ENCODE data around the gene TSSK6.

Gene TSSK6

DNA sequence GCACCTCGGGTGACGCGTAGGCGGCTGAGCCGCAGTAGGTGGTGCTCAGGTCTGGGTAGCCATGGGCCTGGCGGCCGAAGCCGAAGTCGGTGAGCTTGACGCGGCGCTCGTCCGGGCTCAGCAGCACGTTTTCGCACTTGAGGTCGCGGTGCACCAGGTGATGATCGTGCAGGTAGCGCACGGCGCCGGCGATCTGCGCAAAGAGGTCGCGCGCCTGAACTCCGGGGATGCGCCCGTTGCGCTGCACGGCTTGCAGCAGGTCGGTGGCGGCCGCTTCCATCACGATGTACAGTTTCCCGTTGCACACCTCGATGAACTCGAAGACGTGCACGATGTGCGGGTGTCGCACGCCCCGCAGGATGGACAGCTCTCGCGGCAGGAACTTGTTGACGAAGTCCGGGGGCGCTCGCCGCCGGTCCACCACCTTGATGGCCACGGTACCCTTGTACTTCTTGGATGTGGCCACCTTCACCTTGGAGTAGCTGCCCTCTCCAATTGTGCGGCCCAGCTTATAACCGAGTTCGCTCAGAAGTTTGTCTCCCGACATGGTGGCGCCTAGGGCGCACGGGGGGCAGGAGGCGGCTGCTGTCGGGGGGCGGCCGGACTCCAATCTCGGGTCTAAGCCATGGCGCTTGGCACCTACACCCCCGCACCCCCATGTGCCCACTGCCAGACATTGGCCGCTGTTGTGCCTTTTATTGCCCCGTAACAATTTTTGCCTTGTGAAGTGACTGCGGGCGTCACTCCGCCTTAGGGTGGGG is at the start of gene TSSK6:
TSS of gene TSSK6 (minus strand) at position 668 of the 761 bp plus-strand sequence. CDS start at position 547, 121 bp downstream.
- H3K27me3 ChIP-seq (ENCODE audit: low read length), result no peaks in the 10 kb centered on the region
- H3K4me3 ChIP-seq (ENCODE audit: insufficient read depth, low read length, poor library complexity, severe bottlenecking), result peak within 1 kb of the TSS; percentile 61
- H3K79me2 ChIP-seq (ENCODE audit: insufficient read depth, low read length), result peaks cover 40% of the 10 kb centered on the region
- peak within 1 kb of the TSS; percentile 65 for H3K27ac ChIP-seq (ENCODE audit: low read depth, low read length)
- TF ChIP-seq EZH2phosphoT487 (conservative IDR thresholded peaks at IDR 0.05; ENCODE audit: low read length), result no peak
- no peak for TF ChIP-seq CTCF (IDR thresholded peaks at IDR 0.05; ENCODE audit: insufficient read depth, low read length, poor library complexity, severe bottlenecking)
- H3K9ac ChIP-seq (ENCODE audit: low read length), result peak within 1 kb of the TSS; percentile 67
- peak within 1 kb of the TSS; percentile 62 for H3K4me2 ChIP-seq (ENCODE audit: low read depth, low read length, poor library complexity, severe bottlenecking)
- H3K9me2 ChIP-seq (replicated peaks; ENCODE audit: insufficient read depth, low read length), result no peaks in the 10 kb centered on the region
- peaks cover 14% of the 10 kb centered on the region for H3F3A ChIP-seq (ENCODE audit: insufficient read depth)
- H2AFZ ChIP-seq (ENCODE audit: low read depth, low read length, severe bottlenecking), result peak within 1 kb of the TSS; percentile 50
- H3K9me3 ChIP-seq (ENCODE audit: insufficient read depth, low read length), result no peaks in the 10 kb centered on the region
- H3K36me3 ChIP-seq (ENCODE audit: low read length), result 0 out of 2 replicates have a peak, but pooled peaks cover 1% of the 10 kb centered on the region
- no peaks in the 10 kb centered on the region for H4K20me1 ChIP-seq (ENCODE audit: low read depth, low read length)

- H3K4me2 ChIP-seq (ENCODE audit: low read depth, low read length, poor library complexity, severe bottlenecking), result no peak overlapping the region
- no peaks in the 10 kb centered on the region for H3F3A ChIP-seq (ENCODE audit: insufficient read depth)
- no peaks in the 10 kb centered on the region for H3K36me3 ChIP-seq (ENCODE audit: low read length)
- no peaks in the 10 kb centered on the region for H3K27me3 ChIP-seq (ENCODE audit: low read length)
- TF ChIP-seq EZH2phosphoT487 (conservative IDR thresholded peaks at IDR 0.05; ENCODE audit: low read length), result no peak
- no peak for TF ChIP-seq CTCF (IDR thresholded peaks at IDR 0.05; ENCODE audit: insufficient read depth, low read length, poor library complexity, severe bottlenecking)
- no peak overlapping the region for H2AFZ ChIP-seq (ENCODE audit: low read depth, low read length, severe bottlenecking)
- no peak overlapping the region for H3K4me3 ChIP-seq (ENCODE audit: insufficient read depth, low read length, poor library complexity, severe bottlenecking)
- no peaks in the 10 kb centered on the region for H4K20me1 ChIP-seq (ENCODE audit: low read depth, low read length)
- no peaks in the 10 kb centered on the region for H3K9me3 ChIP-seq (ENCODE audit: insufficient read depth, low read length)
- no peak overlapping the region for H3K9ac ChIP-seq (ENCODE audit: low read length)
- no peaks in the 10 kb centered on the region for H3K79me2 ChIP-seq (ENCODE audit: insufficient read depth, low read length)
- no peak overlapping the region for H3K27ac ChIP-seq (ENCODE audit: low read depth, low read length)
- no peaks in the 10 kb centered on the region for H3K9me2 ChIP-seq (replicated peaks; ENCODE audit: insufficient read depth, low read length)
Observed at GRCh38 chr19:19563348-19563848, 48.0 kb upstream of the TSSK6 start.

- H3K9ac ChIP-seq (ENCODE audit: low read length), result no peak overlapping the region
- no peak overlapping the region for H3K27ac ChIP-seq (ENCODE audit: low read depth, low read length)
- H2AFZ ChIP-seq (ENCODE audit: low read depth, low read length, severe bottlenecking), result no peak overlapping the region
- no peaks in the 10 kb centered on the region for H3K79me2 ChIP-seq (ENCODE audit: insufficient read depth, low read length)
- H3K9me2 ChIP-seq (replicated peaks; ENCODE audit: insufficient read depth, low read length), result no peaks in the 10 kb centered on the region
- H3K9me3 ChIP-seq (ENCODE audit: insufficient read depth, low read length), result no peaks in the 10 kb centered on the region
- no peak overlapping the region for H3K4me3 ChIP-seq (ENCODE audit: insufficient read depth, low read length, poor library complexity, severe bottlenecking)
- H4K20me1 ChIP-seq (ENCODE audit: low read depth, low read length), result no peaks in the 10 kb centered on the region
- H3F3A ChIP-seq (ENCODE audit: insufficient read depth), result no peaks in the 10 kb centered on the region
- H3K4me2 ChIP-seq (ENCODE audit: low read depth, low read length, poor library complexity, severe bottlenecking), result no peak overlapping the region
- H3K27me3 ChIP-seq (ENCODE audit: low read length), result no peaks in the 10 kb centered on the region
- no peaks in the 10 kb centered on the region for H3K36me3 ChIP-seq (ENCODE audit: low read length)
- TF ChIP-seq CTCF (IDR thresholded peaks at IDR 0.05; ENCODE audit: insufficient read depth, low read length, poor library complexity, severe bottlenecking) (no peak), EZH2phosphoT487 (conservative IDR thresholded peaks at IDR 0.05; ENCODE audit: low read length) (no peak)
Observed at GRCh38 chr19:19562665-19563347, 47.5 kb upstream of the TSSK6 start.

Measured in SU-DHL-6 (cell line).